NCI-H1105 (cell line): ENCODE data around the gene MADD.

Experiments used
- DNase-seq: peaks from one replicate; lab custom pipeline; 2025; lab: John Stamatoyannopoulos, UW

Gene MADD

DNA sequence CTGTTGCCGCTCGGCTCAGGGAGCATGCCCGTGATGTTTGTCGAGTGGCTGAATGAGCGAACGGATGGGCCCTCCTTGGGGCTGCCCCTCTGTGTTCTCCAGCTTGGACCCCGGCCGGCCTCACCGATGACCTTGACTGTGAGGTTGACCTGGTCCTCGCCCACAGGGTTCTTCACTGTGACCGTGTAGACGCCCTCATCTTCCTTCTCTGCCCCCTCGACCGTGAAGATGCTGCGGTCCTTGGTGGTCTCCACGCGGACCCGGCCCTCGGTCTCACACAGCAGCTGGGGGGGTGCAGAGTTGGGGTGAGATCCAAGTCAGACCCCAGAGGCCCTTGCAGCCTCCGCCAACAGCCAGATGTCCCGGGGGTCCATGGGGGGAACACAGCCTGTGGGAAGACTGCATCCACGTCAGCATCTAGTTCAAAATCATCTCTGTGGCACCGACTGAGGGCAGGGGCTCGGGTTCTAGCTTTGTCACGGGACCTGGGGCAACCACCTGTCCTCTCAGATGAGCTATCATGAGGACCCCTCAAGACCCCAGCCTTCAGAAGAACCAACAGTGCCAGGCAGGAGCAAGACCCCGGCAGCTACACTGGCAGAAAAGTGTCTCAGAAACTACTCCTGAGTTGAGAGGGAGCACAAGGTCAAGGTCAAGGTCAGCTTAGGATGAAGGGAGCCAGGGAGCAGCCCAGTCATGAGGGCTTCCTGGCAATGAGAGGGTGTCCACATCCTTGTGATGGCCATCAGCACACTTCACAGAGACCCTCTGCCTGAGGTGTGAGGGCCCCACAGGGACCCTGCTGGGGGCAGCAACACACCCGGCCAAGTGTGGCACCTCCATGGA is 68.7 kb downstream of the MADD start:
- DNase-seq, result no peak

DNA sequence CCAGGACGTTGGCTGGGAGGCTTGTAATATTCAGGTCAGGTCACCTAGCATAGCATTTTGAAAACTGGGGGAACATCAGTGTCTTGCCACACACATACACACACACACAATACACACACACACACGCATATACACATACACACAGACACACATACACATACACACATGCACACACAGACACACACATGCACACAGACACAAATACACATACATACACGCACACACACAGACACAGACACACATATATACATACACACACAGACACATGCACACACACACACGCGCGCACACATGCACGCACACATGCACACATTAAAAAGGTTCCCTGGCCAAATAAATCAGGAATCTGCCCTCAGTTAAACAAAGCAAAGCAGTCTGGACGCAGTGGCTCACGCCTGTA is 70.1 kb downstream of the MADD start:
- DNase-seq, result no peak

DNA sequence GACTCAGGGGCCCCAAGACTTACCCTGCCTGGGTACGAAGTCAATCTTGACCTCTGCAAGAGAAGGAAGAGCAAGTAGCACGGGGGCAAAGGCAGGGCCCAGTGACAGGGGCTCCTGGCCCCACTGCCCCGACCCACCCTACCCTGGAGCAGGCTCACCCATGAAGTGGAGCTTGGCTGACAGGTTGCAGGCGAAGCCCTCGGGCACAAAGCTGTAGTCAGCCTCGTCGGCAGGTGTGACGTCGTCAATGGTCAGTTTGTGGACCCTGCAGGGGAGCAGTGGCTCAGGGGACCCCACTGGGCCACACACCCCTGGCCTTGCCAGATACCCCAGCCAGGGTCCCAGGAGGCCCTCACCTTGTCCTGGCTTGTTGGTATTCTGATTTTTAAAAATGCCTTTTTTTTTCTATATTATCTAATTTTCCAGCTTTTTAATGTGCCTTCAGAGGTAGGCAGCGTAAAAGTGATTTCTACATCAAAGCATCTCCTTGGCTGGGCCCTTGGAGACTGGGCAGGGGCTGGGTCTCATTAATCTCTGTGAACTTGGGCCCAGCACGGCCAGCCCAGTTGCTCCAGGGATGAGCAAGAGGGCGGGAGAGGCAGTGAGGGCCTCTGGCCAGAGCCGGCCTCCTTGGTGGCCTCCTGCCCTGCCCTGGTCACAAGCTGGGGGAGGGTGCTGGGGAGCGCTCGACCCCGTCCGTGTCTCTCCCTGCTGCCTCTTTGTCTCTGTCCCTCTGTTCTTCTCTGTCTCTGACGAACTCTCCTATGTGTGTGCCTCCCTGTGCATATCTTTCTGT is 71.2 kb downstream of the MADD start:
- no peak for DNase-seq

DNA sequence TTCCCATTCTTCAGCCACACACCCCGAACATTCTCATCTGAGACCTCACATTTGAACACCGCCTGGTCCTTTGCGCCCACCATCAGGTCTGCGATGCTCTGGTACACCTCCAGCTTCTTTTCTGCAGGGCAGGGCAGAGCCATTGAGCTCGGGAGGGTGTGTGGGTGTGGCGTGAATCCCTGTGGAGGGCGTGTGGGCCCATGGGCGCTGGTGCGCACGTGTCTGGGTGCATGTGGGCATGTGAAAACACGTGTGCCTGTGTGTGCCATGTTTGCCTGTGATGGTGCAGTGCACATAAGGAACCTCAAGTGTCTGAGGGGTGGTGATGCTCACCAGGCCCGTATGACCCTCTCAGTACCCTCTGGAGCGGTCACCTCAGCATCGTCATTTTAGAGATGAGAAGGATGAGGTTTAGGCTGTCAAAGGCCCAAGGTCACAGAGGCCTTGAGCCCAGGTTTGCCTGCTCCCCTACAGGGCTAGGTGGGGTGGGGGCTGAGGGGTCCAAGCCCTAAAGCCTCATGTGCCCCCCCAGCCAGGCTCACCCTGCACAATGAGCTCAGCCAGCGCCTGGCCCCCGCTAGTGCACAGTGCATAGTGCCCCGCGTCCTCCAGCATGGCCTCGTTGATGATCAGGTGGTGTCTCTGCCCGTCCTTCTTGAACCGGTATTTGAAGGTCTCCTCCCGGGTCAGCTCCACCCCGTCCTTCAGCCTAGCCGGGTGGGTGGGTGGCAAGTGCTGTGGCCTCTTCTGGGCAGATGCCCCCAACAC is 72.3 kb downstream of the MADD start:
- DNase-seq, result no peak

DNA sequence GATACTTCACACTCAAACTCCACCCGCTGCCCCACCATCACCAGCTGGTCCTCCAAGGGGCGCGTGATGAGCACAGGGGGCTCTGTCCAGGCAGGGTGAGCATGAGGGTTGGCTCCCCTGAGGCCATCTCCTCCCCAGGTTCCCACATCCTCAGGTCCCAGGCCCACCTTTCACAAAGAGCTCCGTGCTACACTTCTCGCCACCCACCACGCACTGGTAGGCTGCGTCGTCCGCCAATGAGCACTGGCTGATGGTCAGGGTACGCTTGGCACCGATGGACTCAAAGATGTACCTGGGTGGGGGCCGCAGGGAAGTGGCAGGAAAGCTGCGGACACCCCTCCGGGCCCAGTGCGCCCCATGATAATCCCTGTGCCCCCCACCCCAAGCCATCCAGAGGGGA is 72.9 kb downstream of the MADD start:
- no peak for DNase-seq

DNA sequence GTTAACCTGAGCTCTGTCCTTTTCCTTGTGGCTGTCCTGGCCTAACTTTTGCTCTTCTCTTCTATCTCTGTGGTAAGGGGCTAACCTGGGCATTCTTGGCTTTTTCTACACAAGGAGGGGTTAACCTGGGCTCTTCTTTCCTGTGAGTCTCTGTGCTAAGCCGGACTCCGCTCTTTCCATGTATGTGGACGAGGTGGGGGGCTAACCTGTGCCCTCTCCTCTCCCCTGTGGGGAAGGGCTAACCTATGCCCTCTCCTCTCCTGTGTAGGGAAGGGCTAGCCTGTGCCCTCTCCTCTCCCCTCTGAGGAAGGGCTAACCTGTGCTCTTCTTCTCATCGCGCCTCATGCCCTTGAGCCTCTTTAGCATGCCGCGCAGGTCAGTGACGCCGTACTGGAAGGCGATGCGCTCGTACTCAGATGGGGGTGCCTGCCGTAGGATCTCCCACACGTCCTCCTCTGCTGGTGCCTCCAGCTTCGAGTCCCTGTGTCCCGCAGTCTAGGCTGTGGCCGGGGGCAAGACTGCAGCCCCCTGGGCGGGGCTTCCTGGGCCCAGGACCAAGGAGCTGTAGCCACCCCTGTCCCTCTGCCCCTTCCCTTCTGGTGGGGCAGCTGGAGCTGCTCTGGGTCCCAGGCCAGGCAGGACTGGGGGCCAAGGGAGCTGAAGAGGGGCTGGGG is 76.1 kb downstream of the MADD start:
- no peak for DNase-seq

DNA sequence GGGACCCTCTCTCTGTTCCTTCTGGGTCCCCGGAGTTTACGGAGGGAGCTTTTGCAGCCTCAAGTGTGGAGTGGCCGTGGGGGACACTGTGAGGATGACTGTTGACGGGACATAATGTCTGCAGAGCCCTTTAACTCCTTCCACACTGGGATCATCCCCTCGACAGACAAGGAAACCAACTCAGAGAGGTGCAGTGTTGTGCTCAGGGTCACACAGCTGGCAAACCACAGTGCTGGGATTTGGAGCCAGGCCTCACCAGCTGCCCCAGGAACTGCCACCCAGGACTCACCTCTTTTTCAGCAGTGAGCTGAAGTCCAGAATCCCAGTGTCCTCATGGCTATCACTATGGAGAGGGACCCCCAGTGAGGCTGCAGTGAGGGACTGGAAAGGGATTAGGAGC is 77.2 kb downstream of the MADD start:
- no peak for DNase-seq

DNA sequence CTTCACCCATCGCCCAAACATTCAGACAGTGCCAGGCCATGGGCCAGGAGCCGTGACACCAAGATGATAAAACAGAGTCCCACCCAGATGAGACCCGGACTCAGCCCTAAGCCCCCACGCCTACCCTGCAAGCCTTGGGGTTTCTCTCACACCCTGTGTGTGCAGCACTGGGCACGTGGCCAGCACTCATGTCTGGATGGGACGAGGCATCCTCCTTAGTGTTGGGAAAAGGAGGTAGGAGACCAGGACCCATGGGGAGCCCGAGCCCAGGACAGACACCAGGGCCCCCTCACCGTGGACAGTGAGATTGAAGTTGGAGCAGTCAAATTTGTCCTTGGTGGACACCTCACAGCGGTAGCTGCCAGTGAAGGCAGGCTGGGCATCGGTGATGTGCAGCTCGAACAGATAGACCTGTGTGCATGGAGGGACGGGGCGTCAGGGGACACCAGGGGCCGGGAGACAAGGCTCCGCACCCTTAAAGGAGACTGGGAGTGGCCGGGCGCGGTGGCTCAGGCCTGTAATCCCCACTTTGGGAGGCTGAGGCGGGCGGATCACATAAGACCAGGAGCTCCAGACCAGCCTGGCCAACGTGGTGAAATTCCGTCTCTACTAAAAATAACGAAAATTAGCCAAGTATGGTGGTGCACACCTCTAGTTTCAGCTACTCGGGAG is 78.3 kb downstream of the MADD start:
- no peak for DNase-seq

DNA sequence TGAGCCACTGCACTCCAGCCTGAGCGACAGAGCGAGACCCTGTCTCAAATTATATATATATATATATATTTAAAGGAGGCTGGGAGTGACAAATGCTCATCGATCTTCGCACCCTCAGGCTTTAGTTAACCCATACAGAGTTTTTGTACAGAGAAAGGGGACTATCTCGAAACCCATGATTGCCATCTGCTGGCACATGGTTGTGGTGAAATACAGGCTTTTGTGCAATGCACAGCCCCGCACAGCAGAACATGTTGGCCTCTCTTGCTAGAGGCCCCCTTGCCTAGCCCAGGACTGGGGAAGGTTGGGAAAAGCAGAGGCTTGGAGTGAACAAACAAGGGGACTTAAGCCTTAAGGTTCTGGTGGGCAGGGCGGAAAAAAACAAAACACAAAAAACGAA is 78.9 kb downstream of the MADD start:
- peak; percentile 36 for DNase-seq

DNA sequence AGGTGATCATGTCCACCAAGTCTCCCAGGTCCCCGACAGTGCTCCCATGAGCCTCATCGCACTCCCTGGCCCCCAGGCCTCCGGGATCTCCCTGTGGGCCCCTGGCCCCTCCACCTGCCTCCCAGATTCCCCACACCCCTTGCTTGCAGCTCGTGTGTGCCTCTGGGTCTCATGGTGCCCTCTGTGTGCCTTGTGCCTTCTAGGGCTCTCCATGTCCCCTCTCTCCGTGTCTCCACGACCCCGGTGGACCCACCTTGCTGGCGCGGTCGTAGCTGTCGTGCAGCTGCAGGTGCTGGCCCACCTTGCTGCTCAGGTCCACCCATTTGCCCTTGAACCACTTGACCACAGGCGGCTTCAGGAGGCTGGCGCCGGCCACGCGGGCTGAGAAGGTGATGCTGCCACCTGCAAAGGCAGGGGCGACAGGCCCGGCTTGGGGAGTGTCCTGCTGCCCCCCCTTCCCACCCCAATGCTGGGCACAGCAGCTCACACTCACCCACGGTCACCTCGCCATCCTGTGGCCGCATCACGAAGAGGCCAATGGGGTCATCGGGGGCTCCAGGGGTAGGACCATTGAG is 79.7 kb downstream of the MADD start:
- DNase-seq, result no peak

DNA sequence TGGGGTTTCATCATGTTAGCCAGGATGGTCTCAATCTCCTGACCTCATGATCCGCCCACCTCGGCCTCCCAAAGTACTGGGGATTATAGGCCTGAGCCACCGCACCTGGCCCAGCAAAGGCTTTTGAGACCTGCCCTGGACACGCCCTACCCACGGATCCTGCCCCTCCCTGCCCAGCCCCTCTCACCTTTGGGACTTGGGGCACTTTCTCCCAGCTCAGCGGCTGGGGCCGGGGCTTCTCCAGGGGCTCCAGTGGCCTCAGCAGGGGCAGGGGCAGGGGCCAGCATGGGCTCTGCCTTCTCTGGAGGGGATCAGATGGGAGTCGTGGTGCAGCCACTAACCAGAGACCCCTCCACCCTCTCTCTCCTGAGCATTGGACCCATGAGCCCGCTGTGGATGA is 80.4 kb downstream of the MADD start:
- no peak for DNase-seq

DNA sequence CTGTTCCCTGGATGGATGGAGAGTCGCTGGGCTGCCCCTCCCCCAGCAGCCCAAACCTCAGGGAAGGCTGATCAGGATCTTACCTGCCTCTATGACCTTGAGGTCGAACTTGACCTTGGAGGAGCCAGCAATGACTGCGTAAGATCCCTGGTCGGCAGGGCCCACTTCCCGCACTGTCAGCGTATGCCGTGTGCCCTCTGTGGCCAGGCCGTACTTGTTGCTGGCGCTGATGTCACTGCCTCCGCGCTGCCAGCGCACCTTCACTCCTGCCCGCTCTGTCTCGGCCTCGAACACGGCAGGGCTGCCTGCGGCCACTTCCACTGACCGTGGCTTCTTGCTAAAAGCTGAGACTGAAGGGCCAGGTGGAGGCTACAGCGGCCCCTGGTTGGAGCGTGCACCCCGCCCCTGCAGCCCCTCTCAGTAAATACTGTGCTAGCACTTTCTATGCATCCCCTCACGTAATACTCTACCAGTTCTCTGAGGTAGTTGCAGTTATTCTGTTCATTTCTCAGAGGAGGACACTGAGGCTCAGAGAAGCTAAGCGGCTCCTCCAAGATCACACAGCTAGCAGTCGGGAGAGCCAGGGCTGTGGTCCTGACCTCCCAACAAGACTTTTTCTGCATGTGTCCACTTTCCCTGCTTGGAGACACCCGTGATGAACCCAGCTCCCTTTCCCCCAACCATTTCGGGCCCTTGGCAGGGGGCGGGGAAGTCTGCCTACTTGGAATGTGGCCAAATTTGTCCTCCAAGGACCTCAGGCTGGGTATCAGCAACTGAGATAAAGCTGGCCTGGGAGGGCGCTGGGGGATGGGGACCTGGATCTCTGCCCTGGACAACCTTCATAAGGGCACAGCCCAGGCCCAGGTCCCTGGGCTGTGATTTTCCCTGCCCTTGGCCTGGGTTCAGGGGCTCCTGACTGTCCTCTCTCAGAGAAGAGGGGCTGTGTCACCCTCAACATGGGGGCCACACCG is 81.5 kb downstream of the MADD start:
- no peak for DNase-seq

DNA sequence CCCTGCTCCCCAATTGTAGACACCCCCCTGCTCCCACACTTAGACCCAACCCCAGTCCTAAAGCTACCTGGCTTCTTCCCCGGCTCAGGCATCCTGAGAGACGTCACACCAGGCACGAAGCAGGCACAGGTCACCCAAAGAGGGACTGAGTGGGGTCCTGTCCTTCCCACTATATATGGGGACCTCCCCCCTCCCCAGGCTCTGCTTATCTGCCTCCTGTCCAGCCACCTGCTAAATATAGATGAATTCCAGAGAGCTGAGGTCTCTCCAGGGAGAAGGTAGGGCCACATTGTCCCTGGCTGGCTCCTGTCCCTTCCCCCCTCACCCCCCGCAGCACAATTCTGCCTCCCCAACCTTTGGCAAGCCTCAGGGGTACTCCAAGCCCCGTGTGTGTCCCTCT is 82.6 kb downstream of the MADD start, which contains the start of gene MYBPC3:
Gene MYBPC3, minus strand, starts transcription at position 147 of the 400 bp plus-strand sequence. Its CDS starts 55 bp downstream, at position 92.
- DNase-seq, result no peak

DNA sequence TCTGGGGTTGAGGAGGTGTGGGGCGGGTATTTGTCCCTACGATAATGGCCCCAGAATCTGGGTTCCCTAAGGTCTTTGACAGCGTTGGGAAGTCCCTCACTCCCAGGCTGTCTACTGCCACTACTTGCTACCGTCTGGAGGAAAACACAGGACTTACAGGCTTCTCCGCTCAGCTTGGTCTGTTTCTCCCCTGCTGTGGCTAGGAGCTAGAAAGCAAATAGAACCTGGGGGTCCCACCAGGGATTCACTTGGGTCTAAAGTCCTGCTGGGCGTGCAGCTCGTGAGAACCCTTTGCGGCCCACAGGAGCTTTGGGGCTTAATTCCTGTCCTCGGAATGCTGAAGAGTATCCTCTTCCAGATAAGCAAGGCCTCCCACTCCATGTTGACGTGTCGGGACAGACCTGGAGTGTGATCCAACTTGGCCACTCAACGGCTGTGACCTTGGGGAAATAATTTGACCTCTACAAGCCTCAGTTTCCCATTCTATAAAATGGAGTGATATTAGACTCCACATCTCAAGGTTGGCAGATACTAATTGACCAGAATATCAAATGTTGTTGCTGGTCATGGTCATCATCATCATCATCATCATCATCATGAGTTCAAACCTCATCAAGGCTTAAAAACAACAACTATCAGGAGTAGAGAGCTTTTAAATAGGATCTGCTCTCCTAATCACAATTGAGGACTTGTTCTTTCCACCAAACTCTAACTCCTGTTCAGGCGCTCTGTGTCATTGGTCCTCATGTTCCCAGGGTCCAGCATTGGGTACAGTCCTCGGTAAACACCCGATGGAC is 84.2 kb downstream of the MADD start:
- no peak for DNase-seq

DNA sequence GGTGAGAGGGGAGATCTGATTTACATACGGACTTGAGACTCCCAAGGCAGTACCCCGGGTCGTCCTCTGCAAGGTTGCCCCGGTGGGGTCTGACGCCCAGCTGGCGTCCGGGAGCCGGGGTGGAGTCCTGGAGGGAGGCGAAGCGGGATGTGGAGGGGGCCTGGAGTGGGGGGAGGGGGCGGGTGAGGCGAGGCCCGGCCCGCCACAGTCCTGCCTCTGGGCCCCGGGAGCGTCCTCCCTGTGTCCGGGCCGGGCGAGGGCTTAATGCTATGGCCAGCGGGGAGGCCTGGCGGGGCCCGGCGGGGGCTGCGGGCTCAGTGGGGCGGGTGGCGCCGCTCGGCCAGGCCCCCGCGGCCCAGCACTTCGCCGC is 85.0 kb downstream of the MADD start:
- no peak for DNase-seq

DNA sequence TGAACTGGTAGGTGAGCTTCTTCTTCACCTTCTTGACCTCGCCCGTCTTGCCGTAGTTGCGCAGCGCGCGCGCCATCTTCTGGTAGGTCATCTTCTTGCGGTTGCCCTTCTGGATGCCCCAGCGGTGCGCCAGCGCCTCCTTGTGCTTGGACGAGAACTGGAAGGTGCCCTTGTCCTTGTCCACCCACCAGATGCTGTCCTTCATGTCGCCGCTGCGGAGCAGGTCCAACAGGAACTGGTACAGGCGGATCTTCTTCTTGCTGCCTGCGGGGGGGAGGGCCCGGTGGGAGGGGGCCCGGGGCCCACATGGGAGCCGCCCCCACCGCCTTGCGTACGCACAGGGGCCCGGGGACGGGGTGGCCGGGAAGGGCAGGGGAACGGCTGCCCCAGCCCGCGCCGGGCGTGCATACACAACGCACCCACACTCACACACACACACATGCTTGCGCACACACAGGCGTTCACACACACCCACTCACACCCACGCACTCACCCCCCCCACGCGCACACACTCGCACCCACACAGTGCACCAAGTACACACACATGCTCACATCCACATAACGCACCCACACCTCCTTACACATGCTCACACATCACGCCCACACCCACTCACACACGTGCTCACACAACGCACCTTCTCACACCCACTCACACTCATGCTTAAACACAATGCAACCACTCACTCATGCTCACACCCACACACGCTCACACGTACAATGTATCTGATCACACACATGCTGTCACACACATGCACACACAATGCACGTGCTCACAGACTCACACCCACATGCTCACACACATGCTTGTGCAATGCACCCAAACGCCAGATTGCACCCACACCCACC is 85.6 kb downstream of the MADD start:
- DNase-seq, result peak; percentile 95

DNA sequence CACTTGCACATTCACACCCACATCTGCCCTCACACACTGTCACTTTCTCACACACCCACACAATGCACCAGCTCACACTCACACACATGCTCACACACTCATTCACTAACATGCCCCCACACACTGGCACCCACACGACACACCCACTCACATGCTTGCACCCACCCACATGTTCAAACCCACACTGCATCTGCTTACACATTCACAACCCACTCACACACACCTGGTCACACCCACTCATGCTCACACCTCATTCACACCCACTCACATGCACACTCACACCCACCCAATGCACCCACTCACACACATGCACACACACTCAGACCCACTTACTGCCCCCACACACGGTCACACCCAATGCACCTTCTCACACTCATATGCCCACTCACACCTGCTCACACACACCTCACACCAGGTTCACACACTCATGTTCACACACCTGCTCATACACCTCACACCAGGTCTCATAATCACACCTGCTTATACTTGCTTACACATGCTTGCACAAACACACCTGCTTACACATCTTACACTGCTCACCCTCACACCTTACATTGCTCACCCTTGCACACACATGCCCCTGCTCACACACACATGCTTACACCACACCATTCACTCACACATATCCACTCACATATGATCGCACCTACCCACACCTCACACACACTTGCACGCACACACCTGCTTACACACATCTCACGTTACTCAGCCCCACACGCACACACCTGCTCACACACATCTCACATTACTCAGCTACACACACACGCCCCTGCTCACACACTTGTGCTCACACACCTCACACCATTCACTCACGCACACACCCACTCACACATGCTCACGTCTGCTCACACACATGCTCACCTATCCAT is 86.4 kb downstream of the MADD start:
- DNase-seq, result no peak
